ENCODE results near the gene CPNE9.

DNA sequence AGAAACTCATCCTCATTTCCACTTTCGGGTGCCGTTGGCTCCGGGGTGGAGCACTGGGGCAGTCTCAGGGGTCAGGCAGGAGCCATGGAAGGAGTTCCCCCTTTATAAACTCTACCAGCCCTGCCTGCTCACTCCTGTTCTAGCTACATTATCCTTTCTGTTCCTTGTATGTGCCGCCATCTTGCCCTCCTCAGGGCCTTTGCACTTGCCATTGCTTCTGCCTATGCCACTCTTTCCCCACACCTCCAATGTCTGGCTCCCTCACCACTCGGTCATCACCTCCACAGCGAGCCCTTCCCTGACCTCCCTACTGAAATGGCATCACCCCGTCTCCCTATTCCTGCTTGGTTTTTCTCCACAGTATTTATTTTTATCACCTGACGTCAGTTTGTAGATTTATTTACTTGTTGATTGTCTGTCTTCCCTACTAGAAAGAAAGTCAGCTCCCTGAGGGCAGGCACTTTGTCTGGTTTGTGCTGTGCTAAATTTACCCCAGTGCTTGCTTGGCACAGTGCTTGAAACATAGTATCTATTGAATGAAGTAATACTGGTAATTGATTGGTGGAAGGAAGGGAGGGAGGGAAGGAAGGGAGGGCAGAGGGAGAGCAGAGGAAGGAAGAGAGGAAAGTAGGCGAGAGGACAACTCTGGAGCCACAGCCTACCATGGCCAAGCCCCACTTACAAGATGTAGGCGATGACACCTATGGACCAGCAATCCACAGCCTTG lies 57.3 kb downstream of the CPNE9 start:
- TF ChIP-seq, protein P1, sequence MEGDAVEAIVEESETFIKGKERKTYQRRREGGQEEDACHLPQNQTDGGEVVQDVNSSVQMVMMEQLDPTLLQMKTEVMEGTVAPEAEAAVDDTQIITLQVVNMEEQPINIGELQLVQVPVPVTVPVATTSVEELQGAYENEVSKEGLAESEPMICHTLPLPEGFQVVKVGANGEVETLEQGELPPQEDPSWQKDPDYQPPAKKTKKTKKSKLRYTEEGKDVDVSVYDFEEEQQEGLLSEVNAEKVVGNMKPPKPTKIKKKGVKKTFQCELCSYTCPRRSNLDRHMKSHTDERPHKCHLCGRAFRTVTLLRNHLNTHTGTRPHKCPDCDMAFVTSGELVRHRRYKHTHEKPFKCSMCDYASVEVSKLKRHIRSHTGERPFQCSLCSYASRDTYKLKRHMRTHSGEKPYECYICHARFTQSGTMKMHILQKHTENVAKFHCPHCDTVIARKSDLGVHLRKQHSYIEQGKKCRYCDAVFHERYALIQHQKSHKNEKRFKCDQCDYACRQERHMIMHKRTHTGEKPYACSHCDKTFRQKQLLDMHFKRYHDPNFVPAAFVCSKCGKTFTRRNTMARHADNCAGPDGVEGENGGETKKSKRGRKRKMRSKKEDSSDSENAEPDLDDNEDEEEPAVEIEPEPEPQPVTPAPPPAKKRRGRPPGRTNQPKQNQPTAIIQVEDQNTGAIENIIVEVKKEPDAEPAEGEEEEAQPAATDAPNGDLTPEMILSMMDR (IDR thresholded peaks at IDR 0.05; ENCODE audit: insufficient read depth, low read depth, low read length), result no peak
- TF ChIP-seq EZH2 (IDR thresholded peaks at IDR 0.05; ENCODE audit: insufficient read depth, low read length), result no peak
